SK-N-SH treated with all-trans-retinoic acid at 6 μM for 48 hours (cell line): ENCODE data around the gene NRAP.

ENCODE experiments used
- ARNTL ChIP-seq: fragments of 450-650 bp; formaldehyde crosslinking; IDR thresholded peaks from 2 replicates; pipeline ENCODE4 v1.5.0; 2020; ENCODE audit warnings: low read depth, mild to moderate bottlenecking, moderate library complexity, borderline replicate concordance
- CREB5 ChIP-seq: fragments of 250-450 bp; sonication (Bioruptor Pico); IDR thresholded peaks from 2 replicates; pipeline ENCODE4 v1.5.1; 2020; ENCODE audit warnings: low read depth, mild to moderate bottlenecking, moderate library complexity
- CSRNP3 ChIP-seq: fragments of 250-450 bp; sonication (Bioruptor Pico); IDR thresholded peaks from 2 replicates; pipeline ENCODE4 v1.5.1; 2021; ENCODE audit warnings: mild to moderate bottlenecking, moderate library complexity
- ESRRG ChIP-seq: fragments of 250-450 bp; sonication (Bioruptor Pico); IDR thresholded peaks from 2 replicates; pipeline ENCODE4 v1.6.1; 2021; ENCODE audit warnings: mild to moderate bottlenecking
- ISL1 ChIP-seq: fragments of 250-450 bp; sonication (Bioruptor Pico); IDR thresholded peaks from 2 replicates; pipeline ENCODE4 v2.1.2; 2022; ENCODE audit warnings: mild to moderate bottlenecking, moderate library complexity
- POU6F1 ChIP-seq: fragments of 250-450 bp; sonication (Bioruptor Pico); IDR thresholded peaks from 2 replicates; pipeline ENCODE4 v1.8.0; 2021; ENCODE audit warnings: low read depth, mild to moderate bottlenecking, moderate library complexity, borderline replicate concordance
- RARB ChIP-seq: fragments of 250-450 bp; sonication (Bioruptor Pico); IDR thresholded peaks from 2 replicates; pipeline ENCODE4 v1.8.0; 2021; ENCODE audit warnings: mild to moderate bottlenecking, moderate library complexity
- SNAI2 ChIP-seq: fragments of 250-450 bp; sonication (Bioruptor Pico); IDR thresholded peaks from 2 replicates; pipeline ENCODE4 v1.5.0; 2020; ENCODE audit warnings: mild to moderate bottlenecking, moderate library complexity
- TSHZ2 ChIP-seq: fragments of 250-450 bp; sonication (Bioruptor Pico); IDR thresholded peaks from 2 replicates; pipeline ENCODE4 v1.5.0; 2020; ENCODE audit warnings: mild to moderate bottlenecking, moderate library complexity
- ZC3H10 ChIP-seq: fragments of 250-450 bp; sonication (Bioruptor Pico); IDR thresholded peaks from 2 replicates; pipeline ENCODE4 v1.5.1; 2021; ENCODE audit warnings: mild to moderate bottlenecking, moderate library complexity
- ZFP3 ChIP-seq: fragments of 250-450 bp; sonication (Bioruptor Pico); IDR thresholded peaks from 2 replicates; pipeline ENCODE4 v1.5.0; 2020; ENCODE audit warnings: mild to moderate bottlenecking, moderate library complexity
- TF ChIP-seq, protein P1 (sequence below): fragments of 250-450 bp; sonication (Bioruptor Pico); IDR thresholded peaks from 2 replicates; pipeline ENCODE4 v1.8.0; 2020; ENCODE audit warnings: mild to moderate bottlenecking, moderate library complexity, borderline replicate concordance

- TF ChIP-seq CSRNP3 (CRISPR knock-in tag) = no peak
- no peak for TF ChIP-seq CREB5 (CRISPR knock-in tag)
- TF ChIP-seq, protein P1, sequence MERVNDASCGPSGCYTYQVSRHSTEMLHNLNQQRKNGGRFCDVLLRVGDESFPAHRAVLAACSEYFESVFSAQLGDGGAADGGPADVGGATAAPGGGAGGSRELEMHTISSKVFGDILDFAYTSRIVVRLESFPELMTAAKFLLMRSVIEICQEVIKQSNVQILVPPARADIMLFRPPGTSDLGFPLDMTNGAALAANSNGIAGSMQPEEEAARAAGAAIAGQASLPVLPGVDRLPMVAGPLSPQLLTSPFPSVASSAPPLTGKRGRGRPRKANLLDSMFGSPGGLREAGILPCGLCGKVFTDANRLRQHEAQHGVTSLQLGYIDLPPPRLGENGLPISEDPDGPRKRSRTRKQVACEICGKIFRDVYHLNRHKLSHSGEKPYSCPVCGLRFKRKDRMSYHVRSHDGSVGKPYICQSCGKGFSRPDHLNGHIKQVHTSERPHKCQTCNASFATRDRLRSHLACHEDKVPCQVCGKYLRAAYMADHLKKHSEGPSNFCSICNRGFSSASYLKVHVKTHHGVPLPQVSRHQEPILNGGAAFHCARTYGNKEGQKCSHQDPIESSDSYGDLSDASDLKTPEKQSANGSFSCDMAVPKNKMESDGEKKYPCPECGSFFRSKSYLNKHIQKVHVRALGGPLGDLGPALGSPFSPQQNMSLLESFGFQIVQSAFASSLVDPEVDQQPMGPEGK (CRISPR knock-in tag) = no peak
- no peak for TF ChIP-seq ESRRG
- TF ChIP-seq ARNTL (CRISPR knock-in tag) = no peak
- TF ChIP-seq ZC3H10 = no peak
- no peak for TF ChIP-seq ISL1 (CRISPR knock-in tag)
- no peak for TF ChIP-seq TSHZ2
- no peak for TF ChIP-seq SNAI2 (CRISPR knock-in tag)
- no peak for TF ChIP-seq ZFP3 (CRISPR knock-in tag)
- TF ChIP-seq RARB (CRISPR knock-in tag) = no peak
- TF ChIP-seq POU6F1 (CRISPR knock-in tag) = no peak
Observed at GRCh38 chr10:113578773-113579172, 85.1 kb downstream of the NRAP start.
